ENCODE results near the gene FLT3LG.
"Not testable (repeated sequence)": the region's sequence is repeated elsewhere in the genome, so short reads cannot be mapped to it uniquely, and the experiment has no call there.

FLT3LG gene

DNA sequence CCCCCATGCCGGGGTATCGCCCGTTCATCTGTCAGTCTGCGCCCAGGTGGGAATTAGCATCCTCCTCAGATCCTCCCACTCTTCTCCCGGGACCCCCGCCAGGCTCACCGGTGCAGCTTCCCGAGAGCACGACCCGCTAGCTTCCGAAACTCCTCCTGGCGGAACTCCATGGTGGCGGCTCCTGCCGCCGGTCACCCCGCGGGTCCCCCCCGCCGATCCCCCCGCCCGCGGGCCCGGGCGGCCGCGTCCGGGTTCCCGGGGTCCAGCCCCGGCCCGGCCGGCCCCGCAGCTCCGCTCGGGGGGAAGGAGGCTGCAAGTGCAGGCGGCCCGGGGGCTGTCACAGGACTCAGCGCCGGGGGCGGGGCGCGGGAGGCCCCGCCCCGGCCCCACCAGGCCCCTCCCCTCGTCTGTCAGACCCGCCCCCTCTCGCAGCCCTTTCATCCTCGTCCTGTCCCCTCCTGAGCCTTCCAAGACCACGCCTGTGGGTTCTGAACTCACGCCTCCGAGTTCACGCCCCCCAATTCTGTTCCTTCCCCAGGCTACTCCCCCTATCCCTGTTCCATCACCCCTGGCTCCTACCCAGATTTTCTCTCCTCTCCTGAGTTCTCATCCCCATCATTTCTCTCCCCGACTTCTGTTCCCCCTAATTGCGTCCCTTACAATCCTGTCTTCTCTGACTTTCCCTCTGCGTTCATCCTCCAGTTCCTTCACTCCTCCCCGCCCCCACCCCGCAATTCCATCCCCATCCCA lies 32.6 kb upstream of the FLT3LG start, which contains the start of gene SLC17A7:
TSS of gene SLC17A7 (minus strand) at position 318 of the 750 bp plus-strand sequence. CDS start at position 170, 148 bp downstream.
- peak; percentile 72 for DNase-seq

DNA sequence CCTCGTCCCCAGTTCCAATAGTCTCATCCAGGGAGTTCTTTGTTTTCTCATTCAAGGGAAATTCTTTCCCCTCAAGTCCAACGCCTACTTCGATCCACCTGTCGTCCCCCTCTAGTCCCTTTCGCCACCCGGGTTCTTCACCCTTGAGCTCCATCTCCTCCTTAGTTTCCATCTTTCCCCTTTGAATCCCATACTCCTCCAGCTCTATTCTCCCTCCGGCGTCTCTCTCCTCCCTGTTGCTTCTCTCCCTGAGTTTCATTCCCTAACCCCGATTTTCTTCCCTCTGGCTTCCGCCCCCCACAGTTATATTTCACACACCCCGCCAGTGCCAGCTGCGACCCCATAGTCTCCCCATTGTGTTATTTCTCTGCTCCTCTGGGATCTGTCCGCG lies 32.1 kb upstream of the FLT3LG start:
- no peak for DNase-seq

DNA sequence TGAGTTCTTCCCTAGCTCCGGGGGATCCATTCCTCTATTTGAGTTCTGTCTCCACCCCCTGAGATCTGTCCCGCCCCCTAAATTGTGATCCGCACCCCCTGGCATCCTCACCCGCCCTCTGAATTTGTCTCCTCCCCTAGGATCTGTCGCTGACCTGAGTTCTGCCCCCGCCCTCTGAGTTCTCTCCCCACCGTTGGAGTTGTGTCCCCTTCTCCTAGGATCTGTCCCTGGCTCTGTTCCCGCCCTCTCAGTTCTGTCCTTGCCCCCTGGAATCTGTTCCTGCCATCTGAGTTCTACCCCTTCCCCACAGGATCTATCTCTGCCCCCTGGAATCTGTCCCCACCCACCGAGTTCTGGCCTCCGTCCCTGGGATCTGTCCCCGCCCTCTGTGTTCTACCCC lies 31.7 kb upstream of the FLT3LG start:
- DNase-seq, result no peak

DNA sequence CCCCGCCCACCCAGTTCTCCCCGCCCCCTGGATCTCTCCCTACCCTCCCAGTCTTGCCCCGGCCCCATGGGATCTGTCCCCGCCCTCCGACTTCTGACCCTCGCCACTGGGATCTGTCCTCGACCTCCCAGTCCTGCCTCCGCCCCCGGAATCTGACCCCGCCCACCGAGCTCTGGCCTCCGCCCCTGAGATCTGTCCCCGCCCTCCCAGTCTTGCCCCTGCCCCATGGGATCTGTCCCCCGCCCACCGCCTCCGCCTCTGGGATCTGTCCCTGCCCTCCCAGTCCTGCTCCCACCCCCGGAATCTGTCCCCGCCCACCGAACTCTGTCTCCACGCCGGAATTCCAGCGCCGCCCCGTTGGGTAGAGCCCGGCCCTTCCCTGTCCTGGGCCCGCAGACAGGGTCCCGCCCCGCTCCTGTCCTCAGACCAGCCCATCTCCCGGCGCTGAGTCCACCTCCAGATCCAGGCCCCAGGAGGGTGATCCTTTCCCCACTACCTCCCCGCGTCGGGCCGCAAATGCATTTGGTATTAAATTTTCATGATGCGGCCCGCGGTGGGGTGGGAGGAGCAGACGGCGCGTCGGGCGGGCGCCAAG lies 31.1 kb upstream of the FLT3LG start:
- peak; percentile 99 for DNase-seq

DNA sequence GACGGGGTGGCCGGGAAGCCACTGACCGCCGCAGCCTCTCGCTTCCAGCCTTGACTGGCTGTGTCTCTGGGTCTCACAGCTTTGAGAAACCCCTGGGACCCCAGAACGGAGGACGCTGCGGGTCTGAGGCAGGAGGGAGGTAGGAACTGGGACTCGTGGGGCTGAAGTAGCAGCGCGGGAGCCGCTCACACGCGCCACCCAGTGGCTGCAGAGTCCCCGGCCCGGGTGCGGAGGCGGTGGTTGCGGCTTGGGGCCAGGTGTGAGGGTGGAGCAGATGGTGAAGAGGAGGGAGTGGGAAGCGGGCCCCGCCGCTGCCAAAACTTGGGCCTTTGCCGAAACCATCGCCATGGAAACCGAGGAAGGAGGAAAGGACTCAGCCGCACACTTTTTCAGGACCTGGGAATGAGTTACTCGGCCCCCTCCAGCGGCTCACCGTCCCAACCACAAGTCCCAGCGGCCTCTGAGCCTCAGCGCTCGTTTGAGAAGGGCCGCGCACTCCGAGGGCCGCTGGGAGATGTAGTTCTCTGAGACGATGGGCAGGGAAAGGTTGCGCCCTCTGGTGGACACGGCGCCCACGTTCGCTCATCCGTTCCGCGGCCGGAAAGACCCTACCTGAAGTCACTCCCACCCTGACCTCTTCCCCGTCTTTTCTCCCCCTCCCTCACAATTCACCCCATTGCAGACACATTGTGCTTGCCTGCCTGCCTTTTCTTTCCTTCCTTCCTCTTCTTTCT lies 30.5 kb upstream of the FLT3LG start:
- DNase-seq, result peak; percentile 97

DNA sequence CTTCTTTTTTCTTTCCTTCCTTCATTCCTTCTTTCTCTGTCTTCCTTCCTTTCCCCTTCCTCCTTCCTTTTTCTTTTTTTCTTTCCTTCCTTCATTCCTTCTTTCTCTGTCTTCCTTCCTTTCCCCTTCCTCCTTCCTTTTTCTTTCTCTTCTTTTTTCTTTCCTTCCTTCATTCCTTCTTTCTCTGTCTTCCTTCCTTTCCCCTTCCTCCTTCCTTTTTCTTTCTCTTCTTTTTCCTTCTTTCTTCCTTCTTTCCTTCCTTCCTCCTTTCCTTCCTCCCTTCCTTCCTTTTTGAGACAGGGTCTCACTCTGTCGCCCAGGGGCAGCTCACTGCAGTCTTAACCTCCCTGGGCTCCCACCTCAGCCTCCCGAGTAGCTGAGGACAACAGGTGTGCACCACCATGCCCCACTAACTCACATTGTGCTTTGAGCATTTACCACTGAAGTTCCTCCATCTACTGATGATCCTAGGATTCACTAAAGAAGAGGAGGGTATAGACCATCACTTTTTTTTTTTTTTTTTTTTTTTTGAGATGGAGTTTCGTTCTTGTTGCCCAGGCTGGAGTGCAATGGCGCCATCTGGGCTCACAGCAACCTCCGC lies 29.8 kb upstream of the FLT3LG start:
- not testable (repeated sequence) for DNase-seq

DNA sequence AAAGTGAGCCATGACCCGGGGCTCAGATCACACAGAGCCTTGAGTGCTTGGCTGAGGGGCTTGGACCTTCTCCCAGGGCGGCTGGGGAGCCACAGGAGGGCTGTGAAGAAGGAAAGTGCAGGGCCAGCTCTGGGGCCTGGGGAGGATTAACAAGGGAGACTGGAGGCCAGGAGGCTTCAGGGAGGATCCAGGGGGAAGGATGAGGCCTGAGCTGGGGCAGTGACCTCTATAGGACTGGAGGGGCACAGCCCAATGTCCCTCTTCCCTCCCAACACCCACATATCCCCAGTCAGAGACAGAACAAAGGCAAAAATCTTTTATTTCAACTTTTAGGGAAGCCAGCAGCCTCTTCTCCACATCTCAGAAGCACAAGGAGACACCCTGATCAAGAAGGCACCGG lies 28.0 kb upstream of the FLT3LG start:
- no peak for DNase-seq

DNA sequence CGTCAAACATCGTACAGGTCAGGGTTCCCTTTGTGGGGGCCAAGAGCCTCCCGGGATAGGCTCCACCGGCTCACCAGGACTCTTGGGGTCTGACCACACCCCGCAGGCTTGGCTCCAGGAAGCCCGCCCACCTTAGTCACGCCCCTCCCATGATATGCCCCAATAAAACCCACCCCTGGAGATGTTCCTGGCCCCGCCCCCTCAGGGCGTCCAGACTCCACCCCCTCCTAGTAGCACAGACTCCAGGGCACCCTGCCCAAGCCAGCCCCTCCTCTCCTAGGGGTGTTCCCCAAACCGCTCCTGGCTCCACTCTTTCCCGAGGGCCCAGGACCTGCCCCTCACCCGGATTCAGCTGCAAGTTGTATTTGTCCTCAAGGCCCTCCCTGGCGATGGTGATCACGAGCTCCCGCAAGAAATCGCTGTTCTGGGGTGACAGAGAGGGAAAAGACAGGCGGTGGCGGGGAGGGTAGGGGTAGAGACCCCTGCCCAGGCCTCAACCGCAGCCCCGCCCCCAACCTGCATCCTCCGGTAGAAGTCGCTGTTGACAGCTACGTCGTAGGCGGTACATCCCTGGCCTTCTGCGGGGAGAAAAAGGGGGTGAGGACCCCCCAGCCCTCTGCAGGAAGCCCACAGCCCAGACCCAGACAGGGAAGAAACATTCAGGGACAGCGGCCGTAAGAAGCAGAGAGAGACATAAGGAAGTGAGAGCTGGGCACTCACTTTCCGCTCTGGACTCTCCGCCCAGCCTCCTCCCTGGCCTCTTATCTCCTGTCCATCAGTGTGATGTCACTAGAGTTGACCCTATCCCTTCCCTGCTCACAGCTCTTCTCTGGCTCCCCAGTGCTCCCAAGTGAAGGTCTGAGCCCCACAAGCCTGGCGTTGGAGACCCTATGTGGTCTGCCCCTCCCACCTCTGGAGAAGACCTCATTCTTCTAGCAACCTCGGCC lies 26.3 kb upstream of the FLT3LG start:
- DNase-seq, result peak; percentile 62

DNA sequence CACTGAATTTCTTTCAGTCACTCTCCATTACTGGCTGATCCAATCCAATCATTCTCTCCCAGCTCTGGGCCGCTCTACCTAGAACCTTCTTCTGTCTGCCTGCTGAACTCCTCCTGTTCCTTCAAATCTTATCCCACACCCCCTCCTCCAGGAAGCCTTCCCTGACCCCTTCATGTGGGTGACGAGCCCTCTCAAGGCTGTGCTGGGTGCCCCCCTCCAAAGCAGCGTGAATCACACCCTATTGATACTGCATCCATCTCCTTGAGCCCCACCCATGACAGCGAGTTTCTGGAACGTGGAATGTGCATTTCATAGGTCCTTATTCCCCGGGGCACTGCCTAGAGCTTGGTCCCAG lies 25.6 kb upstream of the FLT3LG start:
- DNase-seq, result no peak

DNA sequence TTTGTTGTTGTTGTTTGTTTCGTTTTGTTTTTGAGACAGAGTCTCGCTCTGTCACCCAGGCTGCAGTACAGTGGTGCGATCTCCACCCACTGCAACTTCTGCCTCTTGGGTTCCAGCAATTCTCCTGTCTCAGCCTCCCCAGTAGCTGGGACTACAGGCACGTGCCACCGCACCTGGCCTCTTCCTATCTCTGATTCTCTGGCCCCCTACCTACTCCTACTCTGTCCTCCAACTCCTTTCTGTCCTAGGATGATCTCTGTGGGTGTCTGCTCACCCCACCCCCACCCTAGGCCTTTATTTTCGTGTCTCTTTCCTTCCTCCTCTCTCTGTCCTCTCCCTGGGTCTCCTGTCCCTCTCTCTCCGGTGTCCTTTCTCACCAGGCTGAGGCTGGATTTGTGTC lies 23.6 kb upstream of the FLT3LG start:
- no peak for DNase-seq

DNA sequence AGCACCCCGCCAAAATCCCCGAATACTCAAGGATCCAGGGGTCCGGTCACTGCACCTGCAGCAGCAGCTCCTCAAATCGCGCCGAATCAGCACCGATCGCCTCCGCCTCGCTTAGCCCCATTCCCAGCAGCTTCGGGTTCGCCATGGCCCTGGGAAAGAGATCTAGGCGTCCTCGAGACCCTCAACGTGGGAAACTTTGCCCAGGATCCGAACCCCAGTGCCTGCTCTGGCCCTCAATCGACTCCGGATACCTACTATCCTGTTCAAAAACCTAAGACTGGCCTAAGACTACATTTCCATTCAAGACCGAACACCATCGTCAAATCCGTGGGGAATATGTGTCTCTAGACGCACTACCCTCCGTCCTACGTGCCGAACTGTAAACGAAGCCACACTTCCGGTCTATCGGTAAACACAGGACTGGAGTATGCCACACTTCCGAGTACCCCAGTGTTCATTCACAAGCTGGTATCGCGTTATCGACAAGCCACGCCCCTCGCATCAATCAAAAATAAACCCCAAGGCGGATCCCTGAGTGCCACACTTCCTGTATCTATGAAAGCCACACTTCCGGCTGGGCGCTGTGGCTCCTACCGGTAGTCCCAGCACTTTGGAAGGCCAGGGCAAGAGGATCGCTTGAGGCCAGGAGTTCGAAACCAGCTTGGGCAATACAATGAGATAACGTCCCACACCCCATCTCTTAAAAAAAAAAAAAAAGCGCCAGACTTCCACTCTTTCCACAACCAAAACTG lies 22.4 kb upstream of the FLT3LG start, which contains the start of gene PIH1D1:
TSS of gene PIH1D1 (minus strand) at position 385 of the 752 bp plus-strand sequence. CDS start at position 145, 240 bp downstream.
- peak; percentile 99 for DNase-seq

DNA sequence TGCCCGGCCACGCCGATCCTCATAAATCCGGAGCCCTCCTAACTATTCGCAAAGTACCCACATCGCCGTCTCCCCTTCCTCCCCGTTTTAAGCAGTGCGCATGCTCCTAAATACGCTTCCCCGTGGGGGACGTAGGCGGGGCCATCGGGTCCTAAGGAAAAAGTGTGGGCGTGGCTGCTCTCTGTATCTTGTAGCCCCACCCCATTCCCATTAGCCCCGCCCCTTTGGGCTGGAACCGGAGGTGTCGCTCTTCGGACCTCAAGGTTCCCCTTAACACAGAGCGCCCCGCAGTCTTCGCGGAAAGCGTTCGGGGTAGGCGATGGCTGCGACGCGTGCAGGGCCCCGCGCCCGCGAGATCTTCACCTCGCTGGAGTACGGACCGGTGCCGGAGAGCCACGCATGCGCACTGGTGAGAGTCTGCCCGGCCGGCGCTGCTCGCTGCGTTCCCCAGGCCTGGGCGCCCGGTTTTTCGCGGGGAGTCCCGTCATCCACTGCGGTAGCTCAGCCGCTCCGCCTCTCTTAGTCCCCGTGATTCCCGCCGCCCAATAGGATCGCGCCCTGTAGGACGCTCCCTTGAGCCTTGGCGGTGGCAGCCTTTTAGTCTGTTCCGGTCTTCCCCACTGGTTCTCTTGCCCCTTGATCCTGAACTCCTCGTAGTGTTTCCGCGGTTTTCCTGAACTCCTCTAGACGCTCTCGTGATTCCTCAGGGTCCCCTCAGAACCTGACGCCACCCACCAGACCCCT lies 20.8 kb upstream of the FLT3LG start, which contains the start of gene ALDH16A1:
TSS of gene ALDH16A1 (plus strand) at position 213 of the 744 bp plus-strand sequence. CDS start at position 320, 107 bp downstream.
- peak; percentile 98 for DNase-seq

DNA sequence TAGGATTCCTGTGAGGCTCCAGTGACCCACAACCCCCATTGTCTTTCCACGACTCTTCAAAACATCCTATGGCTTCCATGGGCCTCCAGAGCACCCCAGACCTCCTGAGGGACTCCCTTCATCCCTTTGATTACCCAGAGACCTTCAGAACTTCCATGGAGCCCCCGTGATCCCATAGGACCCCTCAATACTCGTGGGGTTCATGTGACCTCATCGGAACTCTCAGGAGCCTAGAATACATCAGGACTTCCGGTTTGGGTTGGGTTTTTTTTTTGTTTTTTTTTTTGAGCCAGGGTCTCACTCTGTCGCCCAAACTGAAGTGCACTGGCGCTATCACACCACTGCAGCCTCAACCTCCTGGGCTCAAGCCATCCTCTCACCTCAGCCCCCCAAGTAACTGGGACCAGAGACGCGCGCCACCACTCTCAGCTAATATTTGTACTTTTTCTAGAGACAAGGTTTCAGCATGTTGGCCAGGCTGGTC lies 20.2 kb upstream of the FLT3LG start:
- DNase-seq, result peak; percentile 57

DNA sequence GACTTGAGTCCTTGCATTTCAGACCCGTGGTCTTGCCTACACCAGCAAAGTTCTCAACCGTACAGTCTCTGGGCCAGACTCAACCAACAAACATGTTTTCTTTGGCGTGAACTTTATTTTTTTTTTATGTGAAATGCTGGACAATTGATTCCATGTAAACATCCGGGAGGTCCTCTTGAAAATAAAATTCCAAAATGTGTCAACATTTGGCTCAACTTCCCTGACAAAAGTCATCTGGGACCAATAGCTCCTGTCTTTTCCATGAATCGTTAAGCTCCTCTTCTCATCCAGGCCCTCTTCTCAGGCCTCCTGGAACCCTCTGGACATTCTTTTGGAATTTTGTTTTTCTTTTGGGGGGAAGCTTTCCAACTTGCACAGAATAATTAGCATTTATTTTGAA lies 18.2 kb upstream of the FLT3LG start:
- no peak for DNase-seq

DNA sequence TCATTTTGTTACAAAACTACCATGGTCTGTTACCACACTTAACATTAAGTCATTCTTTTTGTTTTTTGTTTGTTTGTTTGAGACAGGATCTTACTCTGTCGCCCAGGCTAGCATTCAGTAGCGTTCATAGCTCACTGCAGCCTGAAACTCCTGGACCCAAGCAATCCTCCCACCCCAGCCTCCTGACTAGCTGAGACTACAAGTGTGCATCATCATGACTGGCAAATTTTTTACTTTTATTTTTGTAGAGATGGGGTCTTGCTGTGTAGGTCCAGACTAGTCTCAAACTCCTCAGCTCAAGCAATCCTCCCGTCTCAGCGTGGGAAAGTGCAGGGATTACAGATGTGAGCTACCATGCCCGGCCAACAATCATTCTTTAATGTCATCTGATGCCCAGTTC lies 17.7 kb upstream of the FLT3LG start:
- no peak for DNase-seq

DNA sequence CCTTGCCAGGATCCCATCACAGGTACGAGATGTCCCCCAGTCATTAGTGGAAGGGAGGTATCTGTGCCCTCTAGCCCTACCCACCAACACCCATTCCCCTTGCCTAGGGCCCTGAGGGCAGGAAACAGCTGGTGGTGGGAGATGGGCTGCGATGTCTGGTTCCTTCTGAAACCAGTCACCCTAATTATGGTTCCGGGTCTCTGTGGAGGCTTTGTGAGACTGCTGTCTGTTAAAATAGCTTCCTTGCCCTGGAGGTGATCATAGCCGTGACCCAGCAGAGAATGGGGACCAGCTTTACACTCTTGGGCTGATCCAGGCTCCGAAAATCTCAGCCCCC lies 15.5 kb upstream of the FLT3LG start:
- DNase-seq, result peak; percentile 81

DNA sequence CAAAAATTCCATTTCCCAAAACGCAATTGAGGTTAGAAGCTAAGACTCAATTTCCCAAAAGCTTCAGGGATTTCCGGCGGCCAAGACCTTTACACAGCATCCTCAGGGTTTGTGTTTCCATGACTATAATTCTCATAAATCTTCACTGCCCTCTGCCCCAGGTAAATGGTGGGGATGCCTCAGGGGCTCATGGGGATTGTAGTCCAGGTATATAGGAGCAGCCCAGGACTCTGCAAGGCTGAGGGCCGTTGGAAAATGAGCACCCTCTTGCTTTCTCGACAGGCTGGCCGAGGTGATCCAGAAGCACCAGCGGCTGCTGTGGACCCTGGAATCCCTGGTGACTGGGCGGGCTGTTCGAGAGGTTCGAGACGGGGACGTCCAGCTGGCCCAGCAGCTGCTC lies 14.6 kb upstream of the FLT3LG start:
- DNase-seq, result peak; percentile 48

DNA sequence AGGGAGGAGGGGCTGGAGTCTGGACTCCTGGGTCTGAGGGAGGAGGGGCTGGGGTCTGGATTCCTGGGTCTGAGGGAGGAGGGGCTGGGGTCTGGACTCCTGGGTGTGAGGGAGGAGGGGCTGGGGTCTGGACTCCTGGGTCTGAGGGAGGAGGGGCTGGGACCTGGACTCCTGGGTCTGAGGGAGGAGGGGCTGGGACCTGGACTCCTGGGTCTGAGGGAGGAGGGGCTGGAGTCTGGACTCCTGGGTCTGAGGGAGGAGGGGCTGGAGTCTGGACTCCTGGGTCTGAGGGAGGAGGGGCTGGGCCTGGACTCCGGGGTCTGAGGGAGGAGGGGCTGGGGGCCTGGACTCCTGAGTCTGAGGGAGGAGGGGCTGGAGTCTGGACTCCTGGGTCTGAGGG lies 12.9 kb upstream of the FLT3LG start:
- DNase-seq, result not testable (repeated sequence)

DNA sequence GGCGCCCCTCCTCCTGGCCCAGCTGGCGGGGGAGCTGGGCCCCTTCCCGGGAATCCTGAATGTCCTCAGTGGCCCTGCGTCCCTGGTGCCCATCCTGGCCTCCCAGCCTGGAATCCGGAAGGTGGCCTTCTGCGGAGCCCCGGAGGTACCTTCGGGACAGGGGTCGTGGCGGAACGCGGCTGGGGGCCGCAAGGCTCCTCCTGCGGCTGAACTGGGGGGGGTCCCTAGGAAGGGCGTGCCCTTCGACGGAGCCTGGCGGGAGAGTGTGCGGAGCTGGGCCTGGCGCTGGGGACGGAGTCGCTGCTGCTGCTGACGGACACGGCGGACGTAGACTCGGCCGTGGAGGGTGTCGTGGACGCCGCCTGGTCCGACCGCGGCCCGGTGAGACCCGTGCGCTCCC lies 12.4 kb upstream of the FLT3LG start:
- no peak for DNase-seq

DNA sequence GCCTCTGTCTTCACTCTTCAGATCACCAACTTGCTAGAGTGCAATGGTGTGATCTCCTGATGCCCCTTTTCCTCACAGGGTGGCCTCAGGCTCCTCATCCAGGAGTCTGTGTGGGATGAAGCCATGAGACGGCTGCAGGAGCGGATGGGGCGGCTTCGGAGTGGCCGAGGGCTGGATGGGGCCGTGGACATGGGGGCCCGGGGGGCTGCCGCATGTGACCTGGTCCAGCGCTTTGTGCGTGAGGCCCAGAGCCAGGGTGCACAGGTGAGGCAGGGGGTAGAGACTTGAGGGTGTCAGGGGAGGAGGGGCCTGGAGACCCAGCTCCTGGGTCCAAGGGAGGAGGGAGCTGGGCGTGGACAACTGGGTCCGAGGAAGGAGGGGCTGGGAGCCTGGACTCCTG lies 11.5 kb upstream of the FLT3LG start:
- DNase-seq, result no peak

Measured in islet precursor cell (in vitro differentiated cells).